Measurements from ENCODE around the gene EIF4E1B. TPM values are rescaled to one million over a fixed set of nuclear protein-coding genes. Genes with fewer than 3 reads are reported as not detected.

Gene EIF4E1B
- total and polyA plus RNA-seq, 2 experiments from 2014 or later = 0.17 TPM; not detected in 1

DNA sequence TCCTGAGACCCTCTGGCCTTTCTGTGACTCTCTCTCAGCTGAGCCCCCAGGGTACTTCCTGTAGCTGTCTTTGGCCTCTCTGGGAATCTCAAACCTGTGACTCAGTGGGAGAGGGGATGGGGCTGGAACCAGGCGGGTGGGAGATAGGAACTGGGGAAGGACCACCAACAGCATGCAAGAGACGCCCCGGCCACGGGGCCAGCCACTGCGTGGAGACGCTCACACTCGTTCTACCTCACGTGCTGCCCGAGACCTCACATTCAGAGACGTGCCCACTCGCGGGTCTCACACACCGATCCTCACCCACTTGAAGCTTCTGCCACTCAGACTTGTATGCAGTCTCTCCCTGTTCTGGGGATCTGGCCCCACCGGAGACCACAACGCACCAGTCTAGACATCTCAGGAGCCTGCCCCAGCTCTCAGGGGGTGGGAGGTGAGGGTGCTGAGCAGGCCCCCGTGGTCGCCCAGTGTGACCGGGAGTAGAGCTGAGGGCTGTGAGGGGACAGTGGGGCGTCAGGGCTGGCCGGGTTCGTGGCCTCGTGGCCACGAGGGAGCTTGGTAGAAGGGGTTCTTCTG, 34.3 kb upstream of the EIF4E1B start:
- Histone ChIP-seq H2AFZ (peak overlapping the region; percentile 93; the same call in 1 of the 2 replicates), H4K20me1 (replicated peaks; ENCODE audit: insufficient read depth) (no peaks in the 10 kb centered on the region), H3K27me3 (ENCODE audit: insufficient read depth) (peaks cover 16% of the 10 kb centered on the region), H3K4me2 (peak overlapping the region; percentile 73; the same call in 1 of the 2 replicates), H3F3A (replicated peaks; ENCODE audit: low read depth) (peaks cover 3% of the 10 kb centered on the region; the same call in 1 of the 2 replicates), H3K36me3 (ENCODE audit: insufficient read depth) (no peaks in the 10 kb centered on the region), H3K4me3 (peak overlapping the region; percentile 49; the same call in 1 of the 2 replicates), H3K4me1 (ENCODE audit: insufficient read depth) (no peaks in the 10 kb centered on the region), H3K27ac (ENCODE audit: low read depth) (no peak overlapping the region), H3K79me2 (replicated peaks; ENCODE audit: insufficient read depth) (no peaks in the 10 kb centered on the region), H3K9me2 (ENCODE audit: insufficient read depth) (peaks cover 9% of the 10 kb centered on the region)
- Mint-ChIP-seq H3K4me3 (peak overlapping the region; percentile 63), H3K9me3 (peaks cover 13% of the 10 kb centered on the region), H3K27ac (no peak overlapping the region), H3K27me3 (ENCODE audit: insufficient read depth, low read depth, poor library complexity) (peaks cover 22% of the 10 kb centered on the region), H3K36me3 (ENCODE audit: low read depth) (peaks cover 22% of the 10 kb centered on the region), H3K4me1 (no peaks in the 10 kb centered on the region; the same call in 2 of the 3 replicates)
- TF ChIP-seq ZNF331 (CRISPR knock-in tag; IDR thresholded peaks at IDR 0.05; ENCODE audit: low read depth) (no peak), NANOG (IDR thresholded peaks at IDR 0.05; ENCODE audit: borderline replicate concordance) (no peak), CREB1 (CRISPR knock-in tag; IDR thresholded peaks at IDR 0.05; ENCODE audit: low read depth) (no peak)
- ATAC-seq = no peak
- no peak for DNase-seq (ENCODE audit: low spot score)

DNA sequence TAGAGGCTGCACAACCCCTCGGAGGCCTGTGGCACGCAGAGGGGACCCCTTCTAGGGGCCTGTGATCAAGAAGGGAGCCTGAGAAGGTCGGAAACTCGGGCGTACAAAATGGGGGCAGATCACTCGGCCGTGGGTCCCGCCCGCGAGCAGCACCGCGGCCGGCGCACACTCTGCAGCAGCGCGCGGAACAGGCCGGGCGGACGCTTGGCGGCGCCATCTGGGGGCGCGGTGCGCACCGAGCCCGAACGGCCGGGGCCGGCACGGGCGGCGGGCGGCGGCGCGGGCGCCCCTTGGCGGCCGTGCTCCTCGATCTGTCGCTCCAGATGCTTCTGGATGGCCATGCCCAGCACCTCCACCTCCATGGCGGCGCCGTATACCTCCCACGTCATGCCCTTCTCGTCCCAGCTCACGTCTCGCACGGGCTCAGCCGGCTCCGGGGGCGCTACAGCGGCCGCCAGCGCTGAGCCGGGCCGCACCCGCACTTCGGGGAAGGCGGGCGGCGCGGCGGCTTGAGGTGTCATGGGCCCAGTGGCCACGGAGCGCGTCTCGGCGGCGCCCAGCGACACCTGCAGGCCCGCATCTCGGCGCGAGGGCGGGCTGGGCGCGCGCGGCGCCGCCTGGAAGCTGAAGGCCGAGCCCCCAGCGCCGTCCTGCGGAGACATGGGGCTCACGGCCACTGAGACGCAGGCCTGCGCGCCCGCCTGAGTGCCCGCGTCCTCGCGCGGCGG, 33.6 kb upstream of the EIF4E1B start:
- Histone ChIP-seq H3K4me2 (peak overlapping the region; percentile 73), H4K20me1 (replicated peaks; ENCODE audit: insufficient read depth) (no peaks in the 10 kb centered on the region), H3K4me1 (ENCODE audit: insufficient read depth) (no peaks in the 10 kb centered on the region), H3K27ac (ENCODE audit: low read depth) (no peak overlapping the region), H3K36me3 (ENCODE audit: insufficient read depth) (no peaks in the 10 kb centered on the region), H3K79me2 (replicated peaks; ENCODE audit: insufficient read depth) (no peaks in the 10 kb centered on the region), H3K27me3 (ENCODE audit: insufficient read depth) (peaks cover 16% of the 10 kb centered on the region), H3K4me3 (peak overlapping the region; percentile 49), H2AFZ (peak overlapping the region; percentile 93; the same call in 1 of the 2 replicates), H3K9me2 (ENCODE audit: insufficient read depth) (peaks cover 7% of the 10 kb centered on the region; the same call in 1 of the 2 replicates), H3F3A (replicated peaks; ENCODE audit: low read depth) (no peaks in the 10 kb centered on the region)
- no peak overlapping the region for H3K27ac Mint-ChIP-seq
- H3K4me1 Mint-ChIP-seq = no peaks in the 10 kb centered on the region; the same call in 2 of the 3 replicates
- H3K9me3 Mint-ChIP-seq = peaks cover 13% of the 10 kb centered on the region
- H3K27me3 Mint-ChIP-seq (ENCODE audit: insufficient read depth, low read depth, poor library complexity) = peaks cover 24% of the 10 kb centered on the region
- ATAC-seq (peak; percentile 85), DNase-seq (ENCODE audit: low spot score) (peak; percentile 83)
- H3K4me3 Mint-ChIP-seq = peak overlapping the region; percentile 63
- H3K36me3 Mint-ChIP-seq (ENCODE audit: low read depth) = peaks cover 22% of the 10 kb centered on the region
- TF ChIP-seq ZNF114 (CRISPR knock-in tag; IDR thresholded peaks at IDR 0.05) (no peak), CREB1 (CRISPR knock-in tag; IDR thresholded peaks at IDR 0.05; ENCODE audit: low read depth) (peak; percentile 55; the same call in 1 of the 2 replicates), EZH2phosphoT487 (IDR thresholded peaks at IDR 0.05; ENCODE audit: unreplicated experiment) (no peak), EZH2 (IDR thresholded peaks at IDR 0.05; ENCODE audit: low read depth, unreplicated experiment) (no peak), ZNF331 (CRISPR knock-in tag; IDR thresholded peaks at IDR 0.05; ENCODE audit: low read depth) (no peak), JUNB (IDR thresholded peaks at IDR 0.05; ENCODE audit: unreplicated experiment) (no peak), NANOG (IDR thresholded peaks at IDR 0.05; ENCODE audit: borderline replicate concordance) (no peak)
- TF ChIP-seq, protein P1, sequence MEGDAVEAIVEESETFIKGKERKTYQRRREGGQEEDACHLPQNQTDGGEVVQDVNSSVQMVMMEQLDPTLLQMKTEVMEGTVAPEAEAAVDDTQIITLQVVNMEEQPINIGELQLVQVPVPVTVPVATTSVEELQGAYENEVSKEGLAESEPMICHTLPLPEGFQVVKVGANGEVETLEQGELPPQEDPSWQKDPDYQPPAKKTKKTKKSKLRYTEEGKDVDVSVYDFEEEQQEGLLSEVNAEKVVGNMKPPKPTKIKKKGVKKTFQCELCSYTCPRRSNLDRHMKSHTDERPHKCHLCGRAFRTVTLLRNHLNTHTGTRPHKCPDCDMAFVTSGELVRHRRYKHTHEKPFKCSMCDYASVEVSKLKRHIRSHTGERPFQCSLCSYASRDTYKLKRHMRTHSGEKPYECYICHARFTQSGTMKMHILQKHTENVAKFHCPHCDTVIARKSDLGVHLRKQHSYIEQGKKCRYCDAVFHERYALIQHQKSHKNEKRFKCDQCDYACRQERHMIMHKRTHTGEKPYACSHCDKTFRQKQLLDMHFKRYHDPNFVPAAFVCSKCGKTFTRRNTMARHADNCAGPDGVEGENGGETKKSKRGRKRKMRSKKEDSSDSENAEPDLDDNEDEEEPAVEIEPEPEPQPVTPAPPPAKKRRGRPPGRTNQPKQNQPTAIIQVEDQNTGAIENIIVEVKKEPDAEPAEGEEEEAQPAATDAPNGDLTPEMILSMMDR (conservative IDR thresholded peaks at IDR 0.05; ENCODE audit: low read depth in 2 of 2) = peak in 1 of 2 experiments; percentile 62; a peak in 2 of 4 replicates
- TF ChIP-seq, protein P2, sequence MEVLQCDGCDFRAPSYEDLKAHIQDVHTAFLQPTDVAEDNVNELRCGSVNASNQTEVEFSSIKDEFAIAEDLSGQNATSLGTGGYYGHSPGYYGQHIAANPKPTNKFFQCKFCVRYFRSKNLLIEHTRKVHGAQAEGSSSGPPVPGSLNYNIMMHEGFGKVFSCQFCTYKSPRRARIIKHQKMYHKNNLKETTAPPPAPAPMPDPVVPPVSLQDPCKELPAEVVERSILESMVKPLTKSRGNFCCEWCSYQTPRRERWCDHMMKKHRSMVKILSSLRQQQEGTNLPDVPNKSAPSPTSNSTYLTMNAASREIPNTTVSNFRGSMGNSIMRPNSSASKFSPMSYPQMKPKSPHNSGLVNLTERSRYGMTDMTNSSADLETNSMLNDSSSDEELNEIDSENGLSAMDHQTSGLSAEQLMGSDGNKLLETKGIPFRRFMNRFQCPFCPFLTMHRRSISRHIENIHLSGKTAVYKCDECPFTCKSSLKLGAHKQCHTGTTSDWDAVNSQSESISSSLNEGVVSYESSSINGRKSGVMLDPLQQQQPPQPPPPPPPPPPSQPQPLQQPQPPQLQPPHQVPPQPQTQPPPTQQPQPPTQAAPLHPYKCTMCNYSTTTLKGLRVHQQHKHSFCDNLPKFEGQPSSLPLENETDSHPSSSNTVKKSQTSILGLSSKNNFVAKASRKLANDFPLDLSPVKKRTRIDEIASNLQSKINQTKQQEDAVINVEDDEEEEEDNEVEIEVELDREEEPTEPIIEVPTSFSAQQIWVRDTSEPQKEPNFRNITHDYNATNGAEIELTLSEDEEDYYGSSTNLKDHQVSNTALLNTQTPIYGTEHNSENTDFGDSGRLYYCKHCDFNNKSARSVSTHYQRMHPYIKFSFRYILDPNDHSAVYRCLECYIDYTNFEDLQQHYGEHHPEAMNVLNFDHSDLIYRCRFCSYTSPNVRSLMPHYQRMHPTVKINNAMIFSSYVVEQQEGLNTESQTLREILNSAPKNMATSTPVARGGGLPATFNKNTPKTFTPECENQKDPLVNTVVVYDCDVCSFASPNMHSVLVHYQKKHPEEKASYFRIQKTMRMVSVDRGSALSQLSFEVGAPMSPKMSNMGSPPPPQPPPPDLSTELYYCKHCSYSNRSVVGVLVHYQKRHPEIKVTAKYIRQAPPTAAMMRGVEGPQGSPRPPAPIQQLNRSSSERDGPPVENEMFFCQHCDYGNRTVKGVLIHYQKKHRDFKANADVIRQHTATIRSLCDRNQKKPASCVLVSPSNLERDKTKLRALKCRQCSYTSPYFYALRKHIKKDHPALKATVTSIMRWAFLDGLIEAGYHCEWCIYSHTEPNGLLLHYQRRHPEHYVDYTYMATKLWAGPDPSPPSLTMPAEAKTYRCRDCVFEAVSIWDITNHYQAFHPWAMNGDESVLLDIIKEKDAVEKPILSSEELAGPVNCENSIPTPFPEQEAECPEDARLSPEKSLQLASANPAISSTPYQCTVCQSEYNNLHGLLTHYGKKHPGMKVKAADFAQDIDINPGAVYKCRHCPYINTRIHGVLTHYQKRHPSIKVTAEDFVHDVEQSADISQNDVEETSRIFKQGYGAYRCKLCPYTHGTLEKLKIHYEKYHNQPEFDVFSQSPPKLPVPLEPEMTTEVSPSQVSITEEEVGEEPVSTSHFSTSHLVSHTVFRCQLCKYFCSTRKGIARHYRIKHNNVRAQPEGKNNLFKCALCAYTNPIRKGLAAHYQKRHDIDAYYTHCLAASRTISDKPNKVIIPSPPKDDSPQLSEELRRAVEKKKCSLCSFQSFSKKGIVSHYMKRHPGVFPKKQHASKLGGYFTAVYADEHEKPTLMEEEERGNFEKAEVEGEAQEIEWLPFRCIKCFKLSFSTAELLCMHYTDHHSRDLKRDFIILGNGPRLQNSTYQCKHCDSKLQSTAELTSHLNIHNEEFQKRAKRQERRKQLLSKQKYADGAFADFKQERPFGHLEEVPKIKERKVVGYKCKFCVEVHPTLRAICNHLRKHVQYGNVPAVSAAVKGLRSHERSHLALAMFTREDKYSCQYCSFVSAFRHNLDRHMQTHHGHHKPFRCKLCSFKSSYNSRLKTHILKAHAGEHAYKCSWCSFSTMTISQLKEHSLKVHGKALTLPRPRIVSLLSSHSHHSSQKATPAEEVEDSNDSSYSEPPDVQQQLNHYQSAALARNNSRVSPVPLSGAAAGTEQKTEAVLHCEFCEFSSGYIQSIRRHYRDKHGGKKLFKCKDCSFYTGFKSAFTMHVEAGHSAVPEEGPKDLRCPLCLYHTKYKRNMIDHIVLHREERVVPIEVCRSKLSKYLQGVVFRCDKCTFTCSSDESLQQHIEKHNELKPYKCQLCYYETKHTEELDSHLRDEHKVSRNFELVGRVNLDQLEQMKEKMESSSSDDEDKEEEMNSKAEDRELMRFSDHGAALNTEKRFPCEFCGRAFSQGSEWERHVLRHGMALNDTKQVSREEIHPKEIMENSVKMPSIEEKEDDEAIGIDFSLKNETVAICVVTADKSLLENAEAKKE (CRISPR knock-in tag; IDR thresholded peaks at IDR 0.05) = no peak
- TF ChIP-seq, protein P3, sequence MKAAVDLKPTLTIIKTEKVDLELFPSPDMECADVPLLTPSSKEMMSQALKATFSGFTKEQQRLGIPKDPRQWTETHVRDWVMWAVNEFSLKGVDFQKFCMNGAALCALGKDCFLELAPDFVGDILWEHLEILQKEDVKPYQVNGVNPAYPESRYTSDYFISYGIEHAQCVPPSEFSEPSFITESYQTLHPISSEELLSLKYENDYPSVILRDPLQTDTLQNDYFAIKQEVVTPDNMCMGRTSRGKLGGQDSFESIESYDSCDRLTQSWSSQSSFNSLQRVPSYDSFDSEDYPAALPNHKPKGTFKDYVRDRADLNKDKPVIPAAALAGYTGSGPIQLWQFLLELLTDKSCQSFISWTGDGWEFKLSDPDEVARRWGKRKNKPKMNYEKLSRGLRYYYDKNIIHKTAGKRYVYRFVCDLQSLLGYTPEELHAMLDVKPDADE (IDR thresholded peaks at IDR 0.05) = no peak
